HG02623 (cell line): ENCODE data around the gene INPP5D.
"Not testable (repeated sequence)": the region's sequence is repeated elsewhere in the genome, so short reads cannot be mapped to it uniquely, and the experiment has no call there.

Experiments used
- ATAC-seq: cut with Tn5 transposase; IDR thresholded peaks from one replicate; pipeline ENCODE4 v1.9.1; 2021; ENCODE audit warnings: moderate library complexity; ENCODE audit not compliant: unreplicated experiment

Gene INPP5D

GRCh38 chr2:233059797-233060500 is at the start of gene INPP5D:
INPP5D (plus strand) TSS chr2:233060342; CDS start chr2:233060479, 137 bp downstream.
- ATAC-seq: peak; percentile 33

DNA sequence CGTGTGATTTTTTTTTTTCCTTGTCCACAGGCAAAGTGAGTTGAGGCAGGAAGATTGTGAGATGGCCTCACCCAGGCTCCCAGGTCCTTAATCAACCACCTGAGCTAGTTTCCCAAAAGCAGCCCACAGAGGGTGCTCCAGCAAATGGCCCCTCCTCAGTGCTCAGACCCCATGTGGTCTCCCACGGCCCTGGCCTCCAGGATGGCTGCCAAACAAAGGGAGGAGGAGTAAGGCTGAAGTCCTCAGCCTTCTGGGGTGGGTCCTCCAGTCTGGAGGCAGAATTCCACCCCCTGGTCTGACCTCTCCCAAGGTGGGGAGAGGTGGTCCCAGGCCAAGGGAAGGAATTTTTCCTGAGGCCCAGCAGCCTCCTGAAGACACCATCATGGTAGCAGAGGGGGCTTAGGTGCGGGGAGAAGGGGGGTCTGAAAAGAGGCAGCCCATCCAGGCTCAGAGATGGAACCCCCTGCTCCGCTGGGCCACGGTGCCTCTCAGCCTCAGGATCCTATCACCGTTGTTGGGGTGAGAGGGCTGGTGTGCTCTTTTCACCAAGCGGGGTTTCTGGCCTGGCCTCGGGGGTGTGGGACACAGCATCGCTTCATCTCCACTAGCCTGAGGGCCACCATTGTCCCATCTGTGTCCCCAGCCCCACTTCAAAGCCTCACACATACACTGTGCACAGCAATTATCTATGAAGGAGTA is 49.4 kb upstream of the INPP5D start:
- ATAC-seq: no peak

GRCh38 chr2:233011268-233011650 is 48.9 kb upstream of the INPP5D start:
- no peak for ATAC-seq

GRCh38 chr2:233011702-233012131 is 48.4 kb upstream of the INPP5D start:
- ATAC-seq: no peak

- ATAC-seq: no peak
Measured at GRCh38 chr2:233012301-233012971, 47.7 kb upstream of the INPP5D start.

DNA sequence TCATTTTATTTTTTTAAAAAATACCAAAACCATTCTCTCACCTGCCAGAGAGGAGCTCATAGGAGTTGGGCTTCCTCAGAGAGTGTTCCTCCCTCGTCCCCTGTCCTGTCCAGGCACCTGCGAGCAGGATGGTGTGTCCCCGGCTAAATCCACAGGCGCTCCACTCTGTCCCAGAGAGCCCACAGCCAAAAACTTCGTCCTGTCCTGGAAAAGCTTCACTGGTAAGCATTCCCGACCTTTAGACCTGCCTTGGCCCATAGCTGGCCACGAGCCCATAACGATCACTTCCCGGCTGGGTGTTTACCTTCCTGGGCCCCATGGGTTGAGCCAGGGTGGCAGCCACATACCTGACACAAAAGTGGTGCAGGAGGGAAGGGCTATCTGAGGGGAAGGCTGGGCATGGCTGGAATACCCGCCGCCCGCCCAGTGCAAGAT is 47.1 kb upstream of the INPP5D start, which contains the start of gene NGEF:
Gene NGEF, minus strand, starts transcription at position 230 of the 435 bp plus-strand sequence. CDS start 38,366 bp downstream, outside the sequence.
- ATAC-seq: no peak

DNA sequence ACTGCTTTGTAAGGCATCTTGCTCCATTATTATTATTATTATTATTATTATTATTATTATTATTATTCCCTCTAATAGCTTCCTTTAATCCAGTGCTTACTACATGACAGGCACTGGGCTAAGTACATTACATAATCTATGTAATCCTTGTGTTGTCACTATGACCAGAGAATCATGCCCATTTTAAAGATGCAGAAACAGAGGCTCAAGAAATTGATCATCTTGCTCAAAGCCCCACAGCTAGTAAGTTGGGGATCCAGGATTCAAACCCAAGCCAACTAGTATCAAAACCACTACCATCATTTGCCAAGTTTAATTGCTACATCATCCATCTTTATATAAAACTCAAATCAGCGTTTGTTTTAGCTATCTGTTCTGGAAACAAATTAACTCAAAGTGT is 46.5 kb upstream of the INPP5D start:
- ATAC-seq: no peak

DNA sequence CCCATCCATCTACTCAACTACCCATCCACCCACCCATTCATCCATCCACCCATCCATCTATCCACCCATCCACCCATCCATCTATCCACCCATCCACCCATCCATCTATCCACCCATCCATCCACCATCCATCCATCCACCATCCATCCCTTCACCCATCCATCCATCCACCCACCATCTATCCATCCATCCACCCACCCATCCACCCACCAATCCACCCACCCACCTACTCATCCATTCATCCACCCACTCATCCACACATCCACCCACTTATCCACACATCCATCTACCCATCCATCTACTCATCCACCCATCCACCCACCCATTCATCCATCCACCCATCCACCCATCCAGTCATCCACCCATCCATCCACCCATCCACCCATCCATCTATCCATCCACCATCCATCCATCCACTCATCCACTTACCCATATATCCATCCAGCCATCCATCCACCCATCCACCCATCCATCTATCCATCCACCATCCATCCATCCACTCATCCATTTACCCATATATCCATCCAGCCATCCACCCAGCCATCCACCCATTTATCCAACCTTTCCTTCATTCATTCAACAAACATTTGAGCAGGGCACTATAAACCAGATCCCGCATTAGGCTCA is 45.0 kb upstream of the INPP5D start:
- no peak for ATAC-seq

DNA sequence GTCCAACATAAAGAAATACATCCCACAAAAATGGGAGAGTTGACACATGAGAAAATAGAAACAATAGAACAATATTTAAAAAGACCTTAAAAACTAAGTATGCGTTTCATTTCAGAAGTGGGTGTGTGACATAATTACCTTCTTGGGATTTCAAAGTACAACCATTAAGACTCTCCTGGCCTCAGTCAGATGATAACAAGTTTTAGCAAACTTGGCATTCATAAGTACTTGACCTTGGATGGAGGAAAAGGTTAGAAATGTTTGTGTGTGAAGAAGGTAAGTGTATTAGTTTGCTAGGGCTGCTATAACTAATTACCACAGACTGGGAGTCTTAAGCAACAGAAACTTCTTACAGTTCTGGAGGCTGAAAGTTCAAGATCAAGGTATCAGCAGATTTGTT is 42.2 kb upstream of the INPP5D start:
- ATAC-seq: no peak

- not testable (repeated sequence) for ATAC-seq
Measured at GRCh38 chr2:233019610-233020009, 40.5 kb upstream of the INPP5D start.

- ATAC-seq: no peak
Measured at GRCh38 chr2:233020454-233020853, 39.7 kb upstream of the INPP5D start.

DNA sequence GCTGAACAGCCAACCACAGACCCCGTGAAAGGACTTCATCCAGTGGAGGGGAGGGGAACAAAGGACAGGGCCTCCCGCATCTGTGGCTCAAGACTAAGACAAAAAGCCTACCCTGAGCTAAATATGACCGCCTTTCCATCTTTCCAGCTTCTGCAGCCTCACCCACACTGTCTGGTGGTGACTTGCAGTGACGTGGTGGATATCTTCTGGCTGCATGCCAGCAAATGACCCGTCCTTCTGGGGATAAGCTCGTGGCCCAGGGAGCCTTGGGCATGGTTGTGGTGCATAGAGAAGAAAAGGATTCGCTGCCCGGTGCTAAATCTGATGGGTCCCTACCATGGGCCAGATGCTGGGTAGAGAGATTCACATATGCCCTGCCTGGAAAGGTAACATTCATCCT is 38.4 kb upstream of the INPP5D start:
- ATAC-seq: no peak

DNA sequence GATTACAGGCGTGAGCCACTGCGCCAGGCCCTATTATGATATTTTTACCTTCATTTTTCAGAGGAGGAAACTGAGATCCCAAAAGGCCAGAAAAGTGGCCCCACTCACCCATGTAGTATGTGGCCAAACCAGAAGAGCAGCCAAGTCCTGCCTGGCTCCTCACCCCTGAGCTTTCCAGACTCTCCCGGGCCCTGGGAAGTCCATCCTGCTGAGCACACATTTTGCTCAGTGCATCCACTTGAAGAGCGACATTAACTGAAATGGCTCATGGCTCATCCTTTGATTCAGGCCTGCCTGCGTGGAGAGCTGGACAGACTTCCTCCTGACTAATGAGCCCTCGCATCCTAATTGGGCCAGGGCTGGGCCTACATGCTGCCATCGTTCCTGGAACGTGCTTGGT is 37.6 kb upstream of the INPP5D start:
- ATAC-seq: no peak

GRCh38 chr2:233023007-233023760 is 37.0 kb upstream of the INPP5D start:
- no peak for ATAC-seq

- no peak for ATAC-seq
Measured at GRCh38 chr2:233023761-233024410, 36.3 kb upstream of the INPP5D start.

DNA sequence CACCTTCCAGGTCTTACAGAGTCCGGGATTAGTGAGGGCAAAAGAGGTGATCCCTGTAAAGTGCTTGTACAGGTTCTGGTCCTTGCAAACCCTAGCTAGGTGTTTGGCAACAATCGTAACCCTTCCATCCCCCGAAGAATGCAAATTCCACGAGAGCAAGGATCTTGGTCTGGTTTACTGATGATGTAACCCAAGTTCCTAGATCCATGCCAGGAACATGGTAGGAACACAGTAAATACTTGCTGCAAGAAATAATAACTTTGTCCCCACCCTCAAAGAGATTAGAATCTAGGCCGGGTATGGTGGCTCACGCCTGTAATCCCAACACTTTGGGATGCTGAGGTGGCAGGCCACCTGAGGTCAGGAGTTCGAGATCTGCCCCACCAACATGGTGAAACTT is 34.4 kb upstream of the INPP5D start:
- ATAC-seq: no peak

- no peak for ATAC-seq
Measured at GRCh38 chr2:233026198-233026813, 33.8 kb upstream of the INPP5D start.

GRCh38 chr2:233029321-233029720 is 30.8 kb upstream of the INPP5D start:
- ATAC-seq: no peak
